GM18873 (cell line): ENCODE data around the gene OPRPN.
A peak's percentile ranks its signal among the peaks of the same experiment; 100 is the strongest.

ENCODE experiments used
- ATAC-seq: cut with Tn5 transposase; IDR thresholded peaks from one replicate; pipeline ENCODE4 v1.9.1; 2021; ENCODE audit warnings: mild to moderate bottlenecking, moderate library complexity, moderate number of reproducible peaks; ENCODE audit not compliant: unreplicated experiment, low FRiP score

The OPRPN gene, protein sequence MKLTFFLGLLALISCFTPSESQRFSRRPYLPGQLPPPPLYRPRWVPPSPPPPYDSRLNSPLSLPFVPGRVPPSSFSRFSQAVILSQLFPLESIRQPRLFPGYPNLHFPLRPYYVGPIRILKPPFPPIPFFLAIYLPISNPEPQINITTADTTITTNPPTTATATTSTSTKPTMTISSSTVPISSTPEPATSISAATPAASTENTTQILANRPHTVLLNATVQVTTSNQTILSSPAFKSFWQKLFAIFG

DNA sequence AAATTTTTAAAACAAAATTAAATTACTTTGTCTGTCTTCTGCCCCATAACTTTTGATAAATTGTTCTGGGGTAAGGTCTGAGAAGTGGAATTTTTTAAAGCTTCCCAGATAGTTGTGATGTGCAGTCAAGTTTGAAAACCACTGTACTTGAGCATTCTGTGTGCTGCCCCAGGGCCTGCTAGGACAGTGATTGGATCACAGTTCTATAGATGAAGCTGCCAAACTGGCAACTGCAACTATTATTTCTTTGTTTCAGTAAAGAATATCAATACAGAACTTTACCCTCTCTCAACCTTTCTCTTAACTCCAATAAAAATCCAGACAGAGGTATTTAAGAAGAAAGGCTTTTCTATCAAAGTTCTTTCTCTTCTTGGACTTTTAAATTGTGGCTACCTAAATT lies at the start of gene OPRPN:
OPRPN (plus strand) TSS at position 361 of the 400 bp plus-strand sequence. CDS start 1,346 bp downstream, outside the sequence.
- ATAC-seq: no peak

DNA sequence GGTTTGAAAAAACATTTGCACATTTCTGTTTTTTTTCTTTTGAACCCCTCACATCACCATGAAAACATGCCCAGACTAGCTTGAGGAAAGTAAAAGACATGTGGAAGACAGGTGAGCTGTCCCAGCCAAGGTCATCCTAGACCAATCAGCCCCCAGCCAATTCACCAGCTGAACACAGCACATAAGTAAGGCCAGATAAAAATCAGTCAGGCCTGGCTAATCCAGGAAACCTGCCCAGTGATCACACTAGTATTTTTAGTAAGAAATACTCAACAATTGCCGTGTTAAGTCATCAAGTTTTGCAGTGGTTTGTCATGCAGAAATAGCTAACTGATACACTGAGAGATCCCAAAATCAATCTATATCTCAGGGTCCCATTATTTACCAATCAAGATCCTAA lies 41.6 kb upstream of the OPRPN start:
- ATAC-seq: no peak

DNA sequence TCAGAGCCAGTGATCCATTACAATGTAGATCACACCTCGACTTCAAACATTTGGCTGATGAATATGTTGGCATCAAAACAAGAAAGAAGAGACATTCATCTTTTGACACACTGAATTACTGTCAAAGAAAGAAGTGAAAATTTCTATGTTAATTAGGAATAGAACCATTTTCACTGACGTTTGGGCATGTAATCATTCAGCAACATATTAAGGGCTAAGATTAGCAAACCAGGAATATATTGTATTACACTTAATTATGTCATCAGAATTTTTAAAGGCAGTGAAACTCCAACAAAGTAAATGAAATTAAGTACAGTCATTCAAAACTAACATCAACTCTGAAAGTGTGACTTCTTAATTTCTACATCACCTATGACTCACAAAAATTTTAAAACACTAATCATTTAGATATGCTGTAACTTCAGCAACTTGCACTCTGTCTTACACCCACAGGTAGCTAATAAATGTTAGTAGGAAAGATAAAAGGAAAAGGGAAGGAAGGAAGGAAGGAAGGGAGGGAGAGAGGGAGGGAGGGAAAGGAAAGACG lies 38.6 kb upstream of the OPRPN start:
- no peak for ATAC-seq

DNA sequence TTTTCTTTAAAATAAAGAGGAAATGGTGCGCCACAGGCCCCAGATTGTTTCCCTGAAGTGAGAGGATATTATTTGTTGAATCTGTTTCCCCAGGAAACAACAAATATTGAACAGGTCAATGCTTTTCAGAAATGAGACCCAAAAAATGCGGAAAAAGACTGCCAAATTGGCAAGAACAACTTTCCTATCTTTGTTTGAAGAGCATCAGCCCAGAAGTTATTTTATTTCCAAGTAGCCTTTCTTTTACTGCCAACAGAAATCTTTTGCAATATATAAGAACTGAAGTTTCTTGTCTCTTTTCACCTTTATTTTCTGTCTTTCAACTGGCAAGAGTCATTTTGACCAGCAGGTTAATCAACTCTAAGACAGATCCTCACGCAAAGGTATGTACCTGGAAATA lies 37.3 kb upstream of the OPRPN start, which contains the start of gene SMR3A:
SMR3A (plus strand) TSS at position 301 of the 400 bp plus-strand sequence. CDS start 1,356 bp downstream, outside the sequence.
- no peak for ATAC-seq

DNA sequence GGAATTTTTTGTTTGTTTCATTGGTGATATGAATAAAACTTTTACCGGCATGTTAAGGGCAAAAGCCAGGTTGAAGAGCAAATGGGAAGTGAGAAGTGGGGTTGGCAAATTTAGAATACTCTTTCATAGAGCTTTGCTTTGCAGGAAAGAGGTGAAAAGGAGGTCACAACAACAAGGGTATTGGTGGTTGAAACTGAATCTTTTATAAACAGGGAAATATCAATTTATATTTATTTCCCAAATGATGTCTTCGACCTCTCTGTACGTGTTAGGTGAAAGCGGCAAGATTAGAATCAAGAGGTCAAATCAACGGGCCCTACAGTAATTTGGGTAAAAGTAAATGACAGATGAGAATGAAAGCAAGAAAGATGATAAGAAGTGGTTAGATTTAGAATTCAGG lies 33.7 kb upstream of the OPRPN start:
- no peak for ATAC-seq

DNA sequence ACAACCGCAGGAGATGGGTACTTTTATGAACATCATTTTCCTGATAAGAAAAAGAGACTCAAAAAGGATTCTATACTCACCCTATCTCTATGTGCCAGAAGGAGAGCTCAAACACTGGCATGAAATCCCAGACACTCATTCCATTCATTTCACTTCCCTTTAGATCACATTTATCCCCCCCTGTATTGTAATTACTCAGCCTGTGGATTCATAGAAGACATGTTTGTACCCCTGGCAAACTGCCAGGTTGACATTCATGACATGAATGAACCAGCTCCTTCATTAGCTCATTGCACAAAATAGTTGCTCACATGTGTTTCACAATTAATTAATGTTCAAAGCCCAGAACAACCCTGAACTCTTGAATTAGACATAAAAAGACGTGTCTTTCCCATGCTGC lies 32.3 kb upstream of the OPRPN start:
- no peak for ATAC-seq

DNA sequence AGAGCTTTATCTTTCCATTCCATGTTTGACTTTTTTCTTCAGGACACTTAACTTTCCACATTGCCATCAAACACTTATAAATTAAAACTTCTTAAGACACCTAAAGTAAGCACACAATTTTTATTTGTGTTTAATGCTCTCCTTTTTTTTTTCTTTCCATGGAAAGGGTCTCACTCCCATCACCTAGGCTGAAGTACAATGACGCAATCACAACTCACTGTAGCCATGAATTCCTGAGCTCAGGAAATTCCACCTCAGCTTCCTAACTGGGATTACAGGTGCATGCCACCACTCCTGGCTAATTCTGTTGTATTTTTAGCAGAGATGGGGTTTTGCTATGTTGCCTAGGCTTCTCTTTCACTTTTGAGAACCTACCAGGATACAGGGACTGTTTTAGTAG lies 29.9 kb upstream of the OPRPN start:
- no peak for ATAC-seq

DNA sequence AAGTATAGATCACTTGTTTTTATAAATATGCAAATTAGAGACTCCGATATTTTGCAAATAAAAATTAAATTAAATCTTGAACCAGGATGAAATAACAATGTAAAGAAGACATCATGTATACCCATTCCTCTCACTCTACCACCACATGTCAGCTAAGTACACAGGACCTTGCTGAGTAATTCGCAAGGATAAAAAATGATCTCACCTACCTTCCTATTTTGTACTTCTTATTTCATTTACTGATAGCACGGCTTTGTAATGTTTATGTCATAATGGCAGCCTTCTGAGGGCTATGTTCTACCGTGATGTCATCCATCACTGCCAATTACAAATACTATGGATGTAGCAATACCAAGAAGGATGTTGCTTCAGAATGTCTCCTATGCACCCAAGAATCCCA lies 25.8 kb upstream of the OPRPN start:
- ATAC-seq: no peak

DNA sequence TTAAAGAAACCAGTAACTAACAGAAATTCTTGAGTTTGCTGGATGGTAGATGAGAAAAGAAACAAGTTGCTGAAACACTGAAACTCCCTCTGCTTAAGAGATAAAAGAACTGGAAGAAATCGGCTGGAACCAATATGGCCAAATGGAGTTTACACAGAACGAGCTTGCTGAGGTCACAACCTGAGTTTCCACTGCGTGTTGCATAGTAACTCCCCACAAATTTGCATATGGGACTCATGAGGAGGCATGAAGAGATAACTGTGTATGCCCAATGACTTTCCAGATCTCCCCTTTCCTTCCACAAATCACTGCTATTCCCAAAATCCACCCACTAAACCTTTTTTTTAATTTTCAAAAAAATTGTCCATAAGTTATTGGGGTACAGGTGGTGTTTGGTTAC lies 25.0 kb upstream of the OPRPN start:
- no peak for ATAC-seq

DNA sequence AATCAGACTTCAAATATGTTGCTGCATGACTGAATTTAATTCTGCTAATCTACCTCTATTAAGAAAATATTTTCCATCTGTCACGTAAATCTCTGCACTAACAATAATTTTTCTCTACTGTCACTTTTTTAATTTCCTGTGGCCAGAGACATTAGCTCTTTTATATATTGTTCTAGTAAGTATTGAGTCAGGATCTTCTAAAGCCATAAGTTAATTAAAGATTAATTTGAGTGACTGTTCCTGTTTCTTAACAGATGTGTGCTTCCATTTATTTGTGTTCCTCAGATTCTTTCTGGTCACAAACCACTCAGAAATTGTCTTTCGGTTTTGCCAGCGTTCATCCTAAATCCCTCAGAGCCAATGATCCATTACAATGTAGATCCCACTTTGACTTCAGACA lies 17.2 kb upstream of the OPRPN start:
- no peak for ATAC-seq

DNA sequence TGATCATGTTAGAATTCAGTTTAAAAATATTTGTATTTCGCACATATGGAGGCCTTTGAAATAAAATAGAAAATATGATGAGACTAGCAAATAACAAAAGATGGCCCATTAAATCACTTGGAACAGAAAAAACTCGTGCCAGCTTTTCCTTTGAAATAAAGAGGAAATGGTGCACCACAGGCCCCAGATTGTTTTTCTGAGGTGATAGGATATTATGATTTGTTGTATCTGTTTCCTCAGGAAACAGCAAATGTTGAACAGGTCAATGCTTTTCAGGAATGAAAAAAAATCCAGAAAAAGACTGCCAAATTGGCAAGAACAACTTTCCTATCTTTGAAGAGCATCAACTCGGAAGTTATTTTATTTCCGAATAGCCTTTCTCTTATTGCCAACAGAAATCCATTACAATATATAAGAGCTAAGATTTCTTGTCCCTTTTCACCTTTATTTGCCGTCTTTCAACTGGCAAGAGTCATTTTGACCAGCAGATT lies 15.0 kb upstream of the OPRPN start, which contains the start of gene SMR3B:
SMR3B (plus strand) TSS at position 441 of the 491 bp plus-strand sequence. CDS start 1,380 bp downstream, outside the sequence.
- no peak for ATAC-seq

DNA sequence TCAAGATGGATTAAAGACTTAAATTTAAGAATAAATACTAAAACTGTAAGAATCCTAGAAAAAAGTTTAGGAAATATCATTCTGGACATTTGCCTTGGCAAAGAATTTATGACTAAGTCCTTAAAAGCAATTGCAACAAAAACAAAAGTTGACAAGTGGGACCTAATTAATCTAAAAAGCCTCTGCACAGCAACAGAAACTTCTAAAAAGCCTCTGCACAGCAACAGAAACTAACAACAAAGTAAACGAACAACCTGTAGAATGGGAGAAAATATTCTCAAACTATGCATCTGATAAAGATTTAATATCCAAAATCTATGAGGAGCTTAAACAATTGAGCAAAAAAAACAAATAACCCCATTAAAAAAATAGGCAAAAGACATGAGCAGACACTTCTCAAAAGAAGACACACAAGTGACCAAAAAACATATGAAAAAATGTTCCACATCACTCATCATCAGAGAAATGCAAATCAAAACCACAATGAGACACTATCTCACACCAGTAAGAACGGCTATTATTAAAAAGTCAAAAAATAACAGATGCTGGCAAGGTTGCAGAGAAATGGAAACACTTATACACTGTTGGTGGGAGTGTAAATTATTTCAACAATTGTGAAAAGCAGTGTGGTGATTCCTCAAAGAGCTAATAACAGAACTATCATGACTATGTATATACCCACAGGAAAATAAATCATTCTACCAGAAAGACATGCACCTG lies 5.5 kb upstream of the OPRPN start:
- peak; percentile 33 for ATAC-seq

DNA sequence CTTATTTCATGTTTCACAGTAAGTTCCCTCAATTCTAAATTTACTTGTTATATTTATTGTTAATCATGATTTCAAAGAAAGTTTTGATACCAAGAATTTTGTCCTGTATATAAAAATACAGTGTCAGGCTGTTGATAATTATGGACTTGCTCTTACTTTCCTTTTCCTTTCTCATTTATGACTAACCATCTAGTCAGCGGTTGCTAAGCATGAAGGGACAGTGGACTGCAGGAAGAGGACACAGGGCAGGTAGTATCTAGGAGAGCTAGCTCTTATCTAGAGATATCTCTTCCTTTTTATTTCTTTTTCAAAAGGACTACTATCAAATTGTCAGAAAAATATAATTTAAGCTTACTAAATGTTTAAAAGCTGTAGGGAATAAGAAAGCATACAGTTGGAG lies 1.6 kb downstream of the OPRPN start:
- ATAC-seq: peak; percentile 81

DNA sequence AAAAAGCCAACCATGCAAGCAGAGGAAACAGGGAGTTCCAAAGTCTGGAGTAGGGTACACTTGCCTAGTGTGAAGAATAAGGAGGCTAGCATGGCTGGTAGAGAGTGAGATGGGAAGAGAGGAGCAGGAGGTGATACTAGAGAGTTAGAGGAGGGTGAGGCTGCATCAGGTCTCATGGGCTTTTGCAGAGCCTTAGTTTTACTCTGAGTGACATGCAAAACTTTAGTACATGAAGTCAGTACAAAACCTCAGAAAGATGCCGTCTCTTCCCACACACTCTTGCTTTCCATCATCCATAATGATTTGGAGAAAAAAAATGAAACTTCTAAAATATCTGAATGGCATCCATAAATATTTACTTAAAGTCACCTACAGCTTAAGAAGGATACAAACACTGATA lies 5.0 kb downstream of the OPRPN start:
- ATAC-seq: no peak

DNA sequence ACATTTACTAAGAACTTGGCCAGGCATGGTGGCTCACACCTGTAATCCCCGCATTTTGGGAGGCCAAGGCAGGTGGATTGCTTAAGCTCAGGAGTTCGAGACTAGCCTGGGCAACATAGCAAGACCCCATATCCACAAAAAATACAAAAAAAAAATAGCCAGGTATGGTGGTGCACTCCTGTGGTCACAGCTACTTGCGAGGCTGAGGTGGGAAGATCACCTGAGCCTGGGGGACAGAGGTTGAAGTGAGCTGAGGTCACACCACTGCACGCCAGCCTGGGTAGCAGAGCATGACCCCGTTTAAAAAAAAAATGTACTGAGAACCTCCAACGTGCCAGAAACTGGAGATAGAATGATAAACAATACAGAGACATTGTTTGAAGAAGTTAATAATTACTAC lies 8.0 kb downstream of the OPRPN start:
- no peak for ATAC-seq

DNA sequence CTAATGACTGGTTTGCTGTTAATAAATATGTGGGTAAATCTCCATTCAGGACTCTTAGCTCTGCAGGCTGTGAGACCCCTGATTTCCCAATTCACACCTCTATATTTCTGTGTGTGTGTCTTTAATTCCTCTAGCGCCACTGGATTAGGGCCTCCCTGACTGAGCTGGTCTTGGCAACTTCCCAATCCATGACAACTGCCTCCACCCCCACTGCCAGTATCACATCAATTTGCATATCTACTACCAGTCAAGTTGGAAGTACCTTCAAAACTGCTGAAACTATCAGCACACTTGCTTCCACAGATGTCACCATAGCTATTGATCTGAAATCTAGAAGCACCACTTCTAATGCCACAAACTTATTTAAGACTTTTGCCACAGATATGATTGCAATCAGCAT lies 27.6 kb downstream of the OPRPN start:
- no peak for ATAC-seq

DNA sequence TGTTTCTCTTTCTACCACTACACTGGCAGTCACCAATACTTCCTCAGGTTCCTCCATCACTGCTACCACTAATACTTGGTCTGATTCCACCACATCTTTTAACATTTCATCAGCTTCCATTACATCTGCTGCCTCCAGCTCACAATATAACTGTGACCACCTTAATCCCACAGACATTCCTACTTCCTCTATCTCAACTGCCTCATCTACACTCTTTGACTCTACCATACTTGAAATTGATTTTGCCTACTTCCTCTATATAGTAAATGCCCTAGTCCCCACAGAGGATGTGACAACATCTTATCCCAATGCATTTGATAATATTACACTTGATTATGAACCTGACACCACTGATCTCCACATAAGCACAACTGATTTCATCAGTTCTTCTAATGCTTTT lies 29.0 kb downstream of the OPRPN start:
- ATAC-seq: no peak

DNA sequence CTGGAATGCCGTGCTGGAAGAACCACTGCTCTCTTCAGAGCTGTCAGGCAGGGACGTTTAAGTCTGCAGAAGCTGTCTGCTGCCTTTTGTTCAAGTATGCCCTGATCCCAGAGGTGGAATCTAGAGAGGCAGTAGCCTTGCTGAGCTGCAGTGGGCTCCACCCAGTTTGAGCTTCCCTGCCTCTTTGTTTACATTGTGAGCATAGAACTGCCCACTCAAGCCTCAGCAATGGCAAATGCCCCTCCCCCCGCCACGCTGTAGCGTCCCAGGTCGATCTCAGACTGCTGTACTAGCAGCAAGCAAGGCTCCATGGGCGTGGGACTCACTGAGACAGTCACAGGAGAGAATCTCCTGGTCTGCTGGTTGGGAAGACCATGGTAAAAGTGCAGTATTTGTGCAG lies 39.5 kb downstream of the OPRPN start:
- no peak for ATAC-seq

DNA sequence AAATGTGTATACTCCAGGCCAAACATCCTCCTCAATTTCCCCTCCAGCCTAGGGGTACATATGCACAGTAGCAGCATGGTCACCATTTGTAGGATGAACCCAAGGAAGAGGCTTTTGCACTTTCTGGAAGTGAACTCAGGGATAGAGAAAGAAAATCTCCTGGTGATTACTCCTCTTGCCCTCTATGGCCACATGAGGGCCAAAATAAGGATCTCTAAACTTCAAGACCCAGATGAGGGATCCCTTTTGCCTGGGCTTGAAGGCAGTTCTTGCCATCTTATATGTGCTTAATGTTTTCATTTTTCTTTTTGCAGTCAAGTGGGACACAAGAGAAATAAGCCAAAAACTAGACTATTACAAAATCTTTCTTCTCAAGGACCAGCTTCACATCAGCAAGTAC lies 44.7 kb downstream of the OPRPN start:
- no peak for ATAC-seq

DNA sequence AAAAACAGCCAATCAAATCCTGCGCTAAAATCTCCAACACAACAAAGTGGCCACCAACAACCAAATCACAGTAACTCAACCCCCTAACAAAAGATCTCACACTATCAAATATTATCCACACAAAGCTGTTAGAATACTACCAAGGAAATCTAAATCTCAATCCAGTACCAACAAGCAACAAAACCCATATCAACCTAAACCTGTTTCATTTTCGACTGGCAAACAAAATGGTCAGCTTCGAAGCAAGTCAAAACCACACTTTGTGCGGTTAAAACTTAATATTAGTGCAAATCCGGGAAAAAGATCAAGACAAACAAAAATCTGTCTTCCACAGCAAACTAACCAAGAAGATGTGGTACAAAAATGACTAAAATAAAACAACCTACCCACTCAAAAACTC lies 45.6 kb downstream of the OPRPN start:
- no peak for ATAC-seq

DNA sequence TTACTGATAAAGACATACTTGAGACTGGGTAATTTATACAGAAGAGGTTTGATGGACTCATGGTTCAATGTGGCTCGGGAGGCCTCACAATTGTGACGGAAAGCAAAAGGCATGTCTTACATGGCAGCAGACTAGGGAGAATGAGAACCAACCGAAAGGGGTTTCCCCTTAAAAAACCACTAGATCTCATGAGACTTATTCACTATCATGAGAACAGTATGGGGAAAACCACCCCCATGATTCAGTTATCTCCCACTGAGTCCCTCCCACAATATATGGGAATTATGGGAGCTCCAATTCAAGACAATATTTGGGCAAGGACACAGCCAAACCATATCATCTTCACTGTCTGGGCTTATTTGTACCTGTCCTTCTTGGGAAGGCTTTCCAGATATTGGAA lies 51.5 kb downstream of the OPRPN start:
- peak; percentile 64 for ATAC-seq

DNA sequence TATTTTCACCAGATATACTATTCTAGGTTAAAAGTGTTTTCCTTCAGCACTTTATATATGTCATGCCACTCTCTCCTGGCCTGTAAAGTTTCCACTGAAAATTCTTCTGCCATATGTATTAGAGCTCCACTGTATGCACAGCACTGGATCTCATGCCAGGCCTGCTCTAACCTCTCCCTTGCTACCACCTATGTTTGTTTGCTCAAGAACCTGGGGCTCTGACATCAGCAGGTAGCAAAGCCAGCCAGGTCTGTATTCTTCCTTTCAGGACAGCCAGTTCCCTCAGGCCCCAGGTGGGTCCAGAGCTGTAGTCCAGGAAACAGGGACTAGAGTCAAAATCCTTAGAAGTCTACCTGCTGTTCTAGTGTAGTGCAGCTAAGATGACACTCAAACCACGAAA lies 55.2 kb downstream of the OPRPN start:
- ATAC-seq: no peak
